Stimulated activated CD4-positive, alpha-beta T cell treated with anti-CD3 and anti-CD28 coated beads, Interleukin-12 subunit alpha, Interleukin-12 subunit beta, amount 100 ng/mL, for 48 hours (primary cell): ENCODE results near the gene FIG4.
"Not testable (repeated sequence)": the region's sequence is repeated elsewhere in the genome, so short reads cannot be mapped to it uniquely, and the experiment has no call there.

Experiments used
- DNase-seq, 3 donors: peaks; one replicate each; pipeline ENCODE4 v3.0.0-alpha.2; 2020; ENCODE audit warnings: low read depth in 2 of 3, low spot score in 1 of 3

FIG4 gene

GRCh38 chr6:109701774-109702173, 10.7 kb downstream of the FIG4 start:
- no peak for DNase-seq

GRCh38 chr6:109702791-109703190, 11.7 kb downstream of the FIG4 start:
- DNase-seq = no peak

- peak; percentile 52 to 70 (median 65) for DNase-seq
Measured at GRCh38 chr6:109705258-109705657, 14.2 kb downstream of the FIG4 start.

- DNase-seq = no peak
Measured at GRCh38 chr6:109706513-109706912, 15.4 kb downstream of the FIG4 start.

GRCh38 chr6:109708099-109708498, 17.0 kb downstream of the FIG4 start:
- DNase-seq = not testable (repeated sequence)

- no peak for DNase-seq
Measured at GRCh38 chr6:109713097-109713496, 22.0 kb downstream of the FIG4 start.

- no peak for DNase-seq
Measured at GRCh38 chr6:109714166-109714565, 23.1 kb downstream of the FIG4 start.

DNA sequence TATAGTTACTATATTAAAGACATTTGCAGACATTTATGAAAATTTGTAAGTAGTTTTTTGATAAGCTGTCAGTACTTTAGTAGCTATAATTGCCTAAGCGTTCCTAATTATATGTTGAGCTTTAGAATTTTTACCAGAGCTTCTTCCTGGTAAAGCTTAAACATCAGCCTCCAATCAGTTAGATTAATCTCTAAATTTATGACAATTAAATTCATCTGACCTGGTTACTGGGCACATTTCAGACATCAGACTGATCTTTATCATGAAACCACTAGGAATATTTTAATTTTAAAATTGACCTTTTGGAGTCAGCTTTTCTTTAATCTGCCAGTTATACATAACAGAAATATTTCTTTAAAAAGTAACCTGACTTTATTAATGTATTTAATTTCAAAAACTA, 23.5 kb downstream of the FIG4 start:
- DNase-seq = no peak

GRCh38 chr6:109715616-109716015, 24.5 kb downstream of the FIG4 start:
- no peak for DNase-seq

DNA sequence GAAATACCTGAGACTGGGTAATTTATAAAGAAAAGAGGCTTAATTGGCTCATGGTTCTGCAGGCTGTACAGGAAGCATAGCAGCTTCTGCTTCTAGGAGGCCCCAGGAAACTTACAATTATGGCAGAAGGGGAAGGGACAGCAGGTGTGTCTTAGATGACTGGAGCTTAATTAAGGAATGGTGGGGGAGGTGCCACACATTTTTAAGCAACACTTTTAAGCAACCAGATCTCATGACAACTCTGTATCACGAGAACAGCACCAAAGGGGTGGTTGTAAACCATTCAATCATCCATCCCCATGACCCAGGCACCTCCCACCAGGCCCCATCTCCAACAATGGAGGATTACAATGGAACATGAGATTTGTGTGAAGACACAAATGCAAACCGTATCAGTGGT, 26.9 kb downstream of the FIG4 start:
- no peak for DNase-seq

GRCh38 chr6:109718991-109719390, 27.9 kb downstream of the FIG4 start:
- DNase-seq = no peak

- DNase-seq = no peak
Measured at GRCh38 chr6:109720311-109720710, 29.2 kb downstream of the FIG4 start.

DNA sequence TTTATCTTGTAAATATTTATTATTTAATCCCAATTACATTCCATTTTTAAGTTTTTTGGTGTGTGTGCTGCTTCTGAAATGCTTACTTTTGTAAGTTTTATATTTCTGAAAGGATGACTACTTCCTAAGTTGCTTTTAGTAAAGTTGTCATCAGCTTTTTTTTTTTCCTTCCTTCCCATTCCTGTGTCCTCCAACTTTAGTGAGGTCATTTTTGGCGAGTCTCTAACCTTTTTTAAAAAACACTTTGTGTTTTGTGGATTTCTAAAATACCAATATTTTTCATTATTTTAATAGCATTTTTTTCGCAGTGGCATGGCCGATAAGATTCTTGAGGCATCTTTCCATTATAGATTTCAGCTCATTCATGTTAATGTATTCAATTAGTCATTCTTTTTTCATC, 30.9 kb downstream of the FIG4 start:
- no peak for DNase-seq

DNA sequence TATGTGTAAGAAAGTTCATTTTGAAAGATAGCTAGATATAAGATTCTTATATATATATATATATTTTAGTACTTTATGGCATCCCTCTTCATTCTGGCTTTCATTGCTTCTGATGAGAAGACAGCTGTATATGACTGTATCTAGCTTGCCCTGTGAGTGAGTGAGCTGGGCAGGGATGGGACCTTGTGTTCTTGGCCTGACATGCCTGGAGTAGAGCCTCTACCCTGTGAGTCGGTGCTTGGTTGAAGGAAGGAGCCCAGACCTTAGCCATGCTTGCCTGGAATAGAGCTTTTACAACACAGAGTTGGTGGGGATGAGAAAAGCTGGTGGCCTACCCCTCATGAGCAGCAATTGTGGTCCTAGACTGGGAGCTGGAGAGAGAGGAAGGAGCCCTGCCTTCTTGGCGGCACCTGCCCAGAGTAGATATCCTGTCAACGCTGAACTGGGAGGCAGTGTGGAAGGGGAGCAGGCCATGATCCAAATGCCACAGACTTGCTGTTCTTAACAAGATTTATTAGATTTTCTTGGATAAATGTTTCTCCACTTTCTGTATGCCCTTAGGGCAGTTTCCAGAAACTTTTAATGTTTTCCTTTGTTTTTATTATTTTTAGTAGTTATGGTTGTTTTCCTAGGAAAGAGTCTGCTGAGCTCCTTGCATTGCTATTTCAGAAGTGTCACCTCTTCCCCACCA, 31.6 kb downstream of the FIG4 start:
- DNase-seq = no peak

GRCh38 chr6:109725250-109725649, 34.2 kb downstream of the FIG4 start:
- not testable (repeated sequence) for DNase-seq

- DNase-seq = no peak
Measured at GRCh38 chr6:109736273-109737025, 45.4 kb downstream of the FIG4 start.

GRCh38 chr6:109738255-109738654, 47.2 kb downstream of the FIG4 start:
- DNase-seq = no peak

- no peak for DNase-seq
Measured at GRCh38 chr6:109738667-109739066, 47.6 kb downstream of the FIG4 start.

GRCh38 chr6:109739686-109740085, 48.6 kb downstream of the FIG4 start:
- DNase-seq = no peak

- no peak for DNase-seq
Measured at GRCh38 chr6:109740787-109741186, 49.7 kb downstream of the FIG4 start.

GRCh38 chr6:109743739-109744138, 52.6 kb downstream of the FIG4 start:
- DNase-seq = no peak

DNA sequence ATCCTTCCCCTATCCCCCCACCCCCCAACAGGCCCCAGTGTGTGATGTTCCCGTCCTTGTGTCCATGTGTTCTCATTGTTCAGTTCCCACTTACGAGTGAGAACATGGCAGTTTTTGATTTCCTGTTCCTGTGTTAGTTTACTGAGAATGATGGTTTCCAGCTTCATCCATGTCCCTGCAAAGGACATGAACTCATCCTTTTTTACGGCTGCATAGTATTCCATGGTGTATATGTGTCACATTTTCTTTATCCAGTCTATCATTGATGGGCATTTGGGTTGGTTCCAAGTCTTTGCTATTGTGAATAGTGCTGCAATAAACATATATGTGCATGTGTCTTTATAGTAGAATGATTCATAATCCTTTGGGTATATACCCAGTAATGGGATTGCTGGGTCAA, 53.7 kb downstream of the FIG4 start:
- not testable (repeated sequence) for DNase-seq

GRCh38 chr6:109747221-109747620, 56.1 kb downstream of the FIG4 start:
- DNase-seq = no peak
